Femur (tissue), 1 donor: ENCODE measurements around the gene ADD1.
A peak's percentile ranks its signal among the peaks of the same experiment; 100 is the strongest.

Experiments
- DNase-seq: peaks from one replicate; pipeline ENCODE4 v3.0.0-alpha.2; 2017

ADD1 gene

DNA sequence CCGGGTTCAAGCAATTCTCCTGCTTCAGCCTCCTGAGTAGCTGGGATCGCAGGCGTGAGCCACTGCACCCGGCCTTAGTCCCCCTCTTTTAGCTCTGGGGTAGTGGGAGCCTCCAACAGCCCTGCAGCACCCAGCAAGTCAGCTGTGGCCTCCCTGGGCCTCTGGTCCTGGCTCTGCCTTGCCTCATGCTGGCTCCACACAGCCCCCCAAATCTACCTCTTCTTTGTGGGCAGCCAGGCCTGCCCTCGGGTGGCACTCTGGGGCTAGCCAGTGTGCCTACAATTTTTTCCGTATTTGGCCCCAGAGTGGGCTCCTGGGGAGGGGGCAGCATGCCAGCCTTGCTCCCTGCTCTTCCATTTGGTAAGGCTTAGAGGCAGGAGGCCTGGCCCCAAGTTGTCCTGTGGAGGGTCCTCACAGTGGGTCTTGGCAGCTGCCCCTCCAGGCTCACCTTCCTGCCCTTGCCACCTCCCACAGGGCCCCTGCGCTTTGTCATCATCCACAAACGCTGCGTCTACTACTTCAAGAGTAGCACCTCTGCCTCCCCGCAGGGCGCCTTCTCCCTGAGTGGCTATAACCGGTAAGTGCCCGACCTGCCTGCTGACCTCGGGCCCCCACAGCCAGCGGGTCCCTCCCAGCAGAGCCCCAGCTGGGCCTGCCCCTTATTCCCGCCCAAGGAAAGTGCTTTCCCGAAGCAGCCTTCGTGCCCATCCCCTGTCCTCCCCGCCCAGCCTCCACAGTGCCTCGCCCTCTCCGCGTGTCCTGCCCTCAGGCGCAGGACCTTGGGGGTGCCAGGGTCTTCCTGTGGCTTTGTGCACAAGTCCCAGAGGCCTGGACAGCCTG lies 21.0 kb upstream of the ADD1 start:
- DNase-seq, result no peak

DNA sequence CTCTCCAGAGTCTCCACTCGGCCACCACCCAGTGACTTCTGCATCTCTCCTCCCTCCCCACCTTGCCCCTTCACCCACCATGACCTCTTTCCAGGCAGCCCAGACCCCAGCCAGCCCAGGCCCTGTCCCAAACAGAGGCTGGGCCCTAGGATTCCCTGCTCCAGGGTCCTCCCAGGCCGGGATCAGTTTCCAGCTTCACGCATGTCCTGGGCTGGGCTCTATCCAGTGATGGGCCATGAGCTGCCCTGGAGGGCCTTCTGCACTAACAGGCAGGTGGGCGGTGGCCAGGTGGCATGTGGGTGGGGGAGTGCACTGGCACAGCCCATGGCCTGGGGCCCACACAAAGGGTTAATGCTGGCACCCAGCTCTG lies 20.4 kb upstream of the ADD1 start:
- DNase-seq, result no peak

DNA sequence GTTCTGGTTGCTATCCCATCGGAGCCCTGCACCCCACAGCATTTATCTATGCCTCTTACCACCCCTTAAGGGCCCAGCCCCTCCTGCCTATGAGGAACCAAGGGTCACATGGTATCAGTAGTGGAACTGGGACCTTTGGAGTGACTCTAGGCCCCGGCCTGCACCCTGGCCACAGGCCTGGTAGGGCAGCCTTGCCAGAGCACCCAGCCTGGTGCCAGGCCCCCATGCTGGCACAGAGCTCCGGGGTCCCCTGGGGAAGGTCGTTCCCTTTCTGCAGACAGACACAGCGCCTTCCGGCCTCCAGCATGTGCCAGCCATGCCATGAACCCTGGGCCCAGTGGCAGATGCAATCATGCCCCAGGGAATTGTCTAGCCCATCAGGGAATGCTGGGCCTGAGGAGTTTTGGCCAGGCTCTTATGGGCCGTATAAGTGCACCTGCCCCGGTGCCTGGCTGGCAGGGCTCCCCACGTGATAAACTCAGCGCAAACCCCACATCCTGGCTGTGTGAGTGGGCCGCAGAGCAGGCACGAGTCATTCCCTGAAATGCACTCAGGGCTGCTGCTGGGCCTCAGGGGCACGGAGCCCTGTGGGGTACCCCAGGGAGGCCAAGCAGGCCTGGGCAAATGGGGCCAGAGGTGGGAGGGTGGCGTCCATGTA lies 19.8 kb upstream of the ADD1 start:
- no peak for DNase-seq

DNA sequence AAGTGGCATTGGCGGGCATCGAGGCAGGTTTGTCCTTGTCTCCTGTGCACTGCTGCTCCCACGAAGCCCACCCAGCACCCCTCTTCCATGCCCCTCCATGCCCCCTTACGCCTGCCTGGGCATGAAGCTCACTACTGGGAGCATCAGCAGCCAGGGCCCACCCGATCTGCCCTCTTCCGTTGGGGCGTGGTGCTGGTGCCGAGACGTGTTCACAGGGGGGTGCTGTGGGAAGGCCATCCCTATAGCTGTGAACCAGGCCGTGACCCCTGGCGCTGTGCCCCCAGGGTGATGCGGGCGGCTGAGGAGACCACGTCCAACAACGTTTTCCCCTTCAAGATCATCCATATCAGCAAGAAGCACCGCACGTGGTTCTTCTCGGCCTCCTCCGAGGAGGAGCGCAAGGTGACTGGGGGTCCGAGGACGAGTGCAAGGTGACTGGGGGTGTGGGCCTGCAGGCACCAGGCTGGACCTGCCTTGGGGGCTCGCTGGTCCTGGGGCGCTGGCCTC lies 19.3 kb upstream of the ADD1 start:
- no peak for DNase-seq

DNA sequence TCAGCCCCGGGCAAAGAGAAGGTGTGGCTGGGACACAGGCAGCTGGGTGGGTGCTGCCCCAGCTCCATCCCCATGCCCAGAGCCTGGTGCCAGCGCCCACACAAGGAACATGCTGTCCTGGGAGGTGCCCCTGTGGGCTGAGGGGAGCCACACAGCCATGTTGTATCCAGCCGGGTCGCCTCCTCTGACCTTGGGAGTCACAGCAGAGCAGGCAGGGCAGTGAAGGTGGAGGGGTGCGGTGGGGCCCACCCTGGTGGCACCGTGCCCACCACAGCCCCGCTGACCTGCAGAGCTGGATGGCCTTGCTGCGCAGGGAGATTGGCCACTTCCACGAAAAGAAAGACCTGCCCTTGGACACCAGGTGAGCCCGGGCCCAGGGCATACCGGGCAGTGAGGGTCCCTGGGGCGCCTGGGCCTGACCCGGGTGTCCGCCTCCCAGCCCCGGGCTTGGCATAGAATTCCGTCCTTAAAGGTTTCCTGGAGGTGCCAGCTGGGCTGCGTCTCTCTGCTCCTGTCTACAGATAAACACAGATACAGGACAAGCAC lies 18.7 kb upstream of the ADD1 start:
- DNase-seq, result peak; percentile 16

DNA sequence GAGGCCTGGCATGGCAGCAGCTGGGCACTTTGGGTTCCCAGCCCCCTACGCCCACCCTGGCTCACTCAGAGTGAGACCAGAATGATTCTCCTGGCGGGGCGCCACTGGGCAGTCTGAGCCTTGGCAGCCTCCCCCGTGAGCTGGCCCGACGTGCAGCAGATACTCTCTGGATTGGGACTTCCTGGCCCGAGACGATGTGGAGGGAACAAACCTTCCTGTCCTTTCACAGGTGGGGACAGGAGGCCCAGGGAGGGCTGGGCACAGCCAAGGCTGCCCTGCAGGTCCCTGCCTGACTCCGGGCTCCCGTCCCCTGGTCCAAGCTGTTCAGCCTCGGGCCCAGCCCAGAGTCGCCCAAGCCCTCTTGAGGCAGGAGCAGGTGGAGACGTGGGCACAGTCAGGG lies 17.9 kb upstream of the ADD1 start:
- DNase-seq, result peak; percentile 38

DNA sequence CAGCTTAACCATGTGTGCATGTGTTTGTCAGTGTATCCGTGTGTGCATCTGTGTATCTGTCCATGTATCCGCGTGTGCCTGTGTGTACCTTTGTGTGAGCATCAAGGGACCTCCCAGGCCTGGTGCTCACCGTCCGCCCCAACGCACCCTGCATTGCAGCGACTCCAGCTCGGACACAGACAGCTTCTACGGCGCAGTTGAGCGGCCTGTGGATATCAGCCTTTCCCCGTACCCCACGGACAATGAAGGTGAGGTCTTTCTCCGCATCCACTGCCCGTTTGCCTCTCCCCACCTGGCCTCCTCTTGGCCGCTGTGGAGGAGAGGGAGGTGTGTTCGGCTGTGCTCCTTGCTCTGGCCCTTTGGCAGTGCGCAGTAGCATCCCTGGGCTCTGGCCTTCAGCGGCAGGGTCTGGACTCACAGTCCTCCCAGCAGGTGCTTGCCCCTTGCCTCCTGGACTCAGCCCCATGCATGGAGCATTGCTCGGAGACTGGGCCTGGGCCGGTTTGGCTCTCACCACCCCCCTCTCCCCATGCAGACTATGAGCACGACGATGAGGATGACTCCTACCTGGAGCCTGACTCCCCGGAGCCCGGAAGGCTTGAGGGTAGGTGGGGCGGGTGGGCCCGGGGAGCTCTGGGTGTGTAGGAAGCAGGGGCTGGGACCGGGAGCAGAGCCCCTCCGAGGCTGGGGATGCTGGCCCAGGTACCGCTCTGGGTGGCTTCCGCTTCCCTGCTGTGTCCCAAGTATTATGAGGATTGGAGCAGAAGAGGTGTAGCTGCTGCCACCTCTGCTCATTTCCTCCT lies 16.4 kb upstream of the ADD1 start:
- no peak for DNase-seq

DNA sequence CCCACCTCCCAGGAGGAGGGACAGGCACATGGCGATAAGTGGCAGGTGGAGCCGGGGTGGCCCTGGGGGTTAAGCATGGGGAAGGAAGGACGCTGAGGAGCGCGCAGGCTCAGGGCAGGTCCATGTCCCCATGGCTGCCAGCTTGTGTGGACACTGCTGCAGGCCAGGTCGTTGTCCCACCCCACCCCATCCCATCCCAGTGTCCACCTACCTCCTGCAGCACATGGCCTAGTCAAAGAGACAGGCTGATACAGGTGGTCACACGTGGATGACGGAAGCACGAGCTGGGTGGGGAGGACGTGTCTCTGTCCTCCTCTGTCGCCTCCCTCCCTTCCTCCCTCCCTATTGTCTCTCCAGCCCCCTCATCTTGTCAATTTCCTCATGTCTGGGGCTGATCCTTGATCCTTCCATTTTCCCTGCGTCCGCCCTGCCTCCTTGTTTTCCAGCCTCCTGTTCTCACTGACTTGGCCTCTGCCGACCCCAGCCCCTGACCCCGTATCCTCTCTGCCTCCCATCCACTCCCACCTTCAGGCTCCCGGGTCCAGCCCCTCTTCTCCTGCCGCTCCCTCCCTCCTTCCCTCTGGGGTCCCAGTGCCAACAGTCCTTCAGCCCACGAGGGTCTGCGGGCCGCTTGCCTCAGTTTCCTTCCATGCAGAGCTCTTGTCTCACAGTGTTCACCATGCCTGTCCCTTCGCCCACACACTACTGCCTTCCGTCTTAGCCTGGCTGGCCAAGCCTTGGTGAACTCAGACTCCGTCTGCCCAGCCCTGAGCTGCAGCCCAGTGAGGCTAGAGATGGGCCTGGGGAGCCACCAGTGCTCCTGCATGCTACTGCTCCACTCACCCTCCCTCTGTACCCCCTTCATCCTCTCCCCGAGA lies 15.5 kb upstream of the ADD1 start:
- no peak for DNase-seq

DNA sequence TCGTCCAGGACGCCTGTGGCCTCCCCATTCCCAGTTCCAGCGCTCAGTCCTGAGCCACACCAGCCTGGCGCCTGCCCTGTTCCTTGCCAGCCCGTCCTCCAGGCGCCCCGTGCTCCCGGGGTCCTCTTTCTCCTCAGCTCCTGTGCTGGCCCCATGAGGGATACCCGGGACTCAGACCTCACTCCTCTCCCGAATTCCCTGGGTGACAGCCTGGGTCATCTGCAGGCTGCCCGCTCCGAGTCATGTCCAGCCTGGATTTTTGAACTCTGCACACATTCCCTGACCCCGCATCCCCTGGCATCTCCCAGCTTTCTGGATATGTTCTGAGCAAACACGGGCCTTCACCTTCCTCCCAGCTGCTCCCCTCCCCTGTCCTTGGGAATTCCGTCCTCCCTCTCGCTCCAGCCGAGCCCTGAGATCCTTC lies 14.9 kb upstream of the ADD1 start:
- DNase-seq, result no peak

DNA sequence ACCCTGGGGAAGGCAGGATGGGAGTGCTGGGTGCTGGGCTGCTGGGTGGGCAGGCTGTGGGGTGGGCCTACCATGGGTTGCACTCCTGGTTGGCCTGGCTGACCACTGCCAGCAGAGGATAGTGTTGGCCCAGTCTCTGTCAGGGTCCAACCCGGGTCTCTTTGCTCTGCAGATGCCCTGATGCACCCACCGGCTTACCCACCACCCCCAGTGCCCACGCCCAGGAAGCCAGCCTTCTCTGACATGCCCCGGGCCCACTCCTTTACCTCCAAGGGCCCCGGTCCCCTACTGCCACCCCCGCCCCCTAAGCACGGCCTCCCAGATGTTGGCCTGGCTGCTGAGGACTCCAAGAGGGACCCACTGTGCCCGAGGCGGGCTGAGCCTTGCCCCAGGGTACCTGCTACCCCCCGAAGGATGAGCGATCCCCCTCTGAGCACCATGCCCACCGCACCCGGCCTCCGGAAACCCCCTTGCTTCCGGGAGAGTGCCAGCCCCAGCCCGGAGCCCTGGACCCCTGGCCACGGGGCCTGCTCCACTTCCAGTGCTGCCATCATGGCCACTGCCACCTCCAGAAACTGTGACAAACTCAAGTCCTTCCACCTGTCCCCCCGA lies 14.2 kb upstream of the ADD1 start:
- no peak for DNase-seq

DNA sequence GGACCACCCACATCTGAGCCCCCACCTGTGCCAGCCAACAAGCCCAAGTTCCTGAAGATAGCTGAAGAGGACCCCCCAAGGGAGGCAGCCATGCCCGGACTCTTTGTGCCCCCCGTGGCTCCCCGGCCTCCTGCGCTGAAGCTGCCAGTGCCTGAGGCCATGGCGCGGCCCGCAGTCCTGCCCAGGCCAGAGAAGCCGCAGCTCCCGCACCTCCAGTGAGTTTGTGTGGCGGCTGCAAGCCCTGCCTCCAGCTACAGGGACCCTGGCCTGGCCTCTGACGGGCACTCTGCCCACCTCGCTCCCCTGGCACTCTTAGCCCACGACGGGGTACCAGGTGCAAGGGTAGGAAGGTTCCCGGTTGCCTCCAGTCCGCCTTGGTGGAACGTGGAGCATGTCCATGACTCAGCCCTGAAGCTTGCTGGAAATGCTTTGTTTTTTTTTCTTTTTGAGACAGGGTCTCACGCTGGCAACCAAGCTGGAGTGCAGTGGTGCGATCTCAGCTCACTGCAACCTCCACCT lies 13.7 kb upstream of the ADD1 start:
- DNase-seq, result no peak

DNA sequence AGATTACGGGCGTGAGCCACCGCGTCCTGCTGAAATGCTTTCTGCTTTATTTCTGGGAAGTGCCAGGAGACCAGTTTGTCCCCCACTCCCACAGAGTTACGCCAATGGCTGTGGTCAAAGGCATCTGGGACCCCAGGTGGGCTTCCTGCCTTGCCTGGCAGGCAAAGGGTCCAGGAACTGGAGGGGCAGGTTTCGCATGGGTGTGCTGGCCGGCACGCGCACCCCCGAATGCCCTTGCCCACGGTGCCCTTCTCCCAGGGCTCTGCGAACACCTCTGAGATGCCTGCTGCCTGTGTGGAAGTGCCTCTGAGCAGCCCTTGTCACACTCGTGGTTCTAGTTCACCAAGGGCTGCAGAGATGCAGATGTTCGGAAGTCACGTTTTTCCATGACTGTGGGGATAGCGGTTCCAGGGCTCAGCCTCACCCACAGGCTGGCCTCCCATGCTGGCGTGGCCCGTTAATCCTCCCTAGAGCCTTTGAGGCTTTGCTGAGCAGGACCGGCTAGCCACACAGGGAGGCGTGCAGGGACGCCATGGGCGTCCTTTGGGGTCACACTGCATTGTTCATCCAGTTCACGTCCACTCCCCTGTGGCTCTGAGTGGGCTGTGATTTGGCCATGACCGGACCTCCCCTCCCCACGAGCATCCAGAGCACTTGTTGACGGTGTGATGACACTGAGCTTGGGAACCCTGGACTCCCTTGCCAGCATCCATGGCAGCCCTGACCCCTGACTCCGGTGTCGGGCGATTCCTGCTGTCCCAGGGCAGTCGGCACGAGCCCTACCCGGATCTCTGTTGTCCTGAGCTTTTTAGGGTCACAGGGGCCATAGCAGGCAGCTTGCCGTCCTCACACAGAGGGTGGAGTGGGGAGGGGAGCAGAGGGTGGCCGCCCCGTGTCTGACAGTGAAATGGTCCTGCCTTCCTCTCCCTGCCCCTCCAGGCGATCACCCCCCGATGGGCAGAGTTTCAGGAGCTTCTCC lies 12.7 kb upstream of the ADD1 start:
- DNase-seq, result no peak

DNA sequence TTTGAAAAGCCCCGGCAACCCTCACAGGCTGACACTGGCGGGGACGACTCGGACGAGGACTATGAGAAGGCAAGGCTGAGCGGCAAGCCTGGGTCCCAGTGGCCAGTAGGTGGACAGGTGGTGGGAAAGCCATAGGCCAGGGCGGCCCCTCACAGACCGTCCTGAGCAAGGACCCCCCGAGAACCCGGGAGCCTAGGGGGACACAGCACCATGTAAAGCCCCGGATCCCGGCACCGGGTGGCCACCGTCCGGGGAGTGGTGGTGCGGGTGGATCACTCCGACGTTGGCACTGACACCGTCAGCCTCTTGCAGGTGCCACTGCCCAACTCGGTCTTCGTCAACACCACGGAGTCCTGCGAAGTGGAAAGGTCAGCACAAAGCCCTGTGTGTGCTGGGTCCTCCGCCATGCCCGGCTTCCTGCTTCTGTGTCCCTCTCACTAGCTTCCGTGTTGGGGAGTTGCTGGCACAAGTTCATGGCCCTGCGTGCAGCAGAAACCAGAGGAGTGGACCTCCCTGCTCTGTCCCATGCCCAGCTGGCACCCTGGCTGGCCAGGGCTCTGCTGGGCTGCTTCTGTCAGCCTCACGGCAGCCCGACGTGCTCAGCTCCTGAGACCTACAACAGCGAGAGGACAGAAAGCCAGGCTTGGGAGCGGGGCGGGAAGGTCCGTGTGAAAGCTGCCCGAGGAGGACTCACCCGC lies 11.9 kb upstream of the ADD1 start:
- no peak for DNase-seq

DNA sequence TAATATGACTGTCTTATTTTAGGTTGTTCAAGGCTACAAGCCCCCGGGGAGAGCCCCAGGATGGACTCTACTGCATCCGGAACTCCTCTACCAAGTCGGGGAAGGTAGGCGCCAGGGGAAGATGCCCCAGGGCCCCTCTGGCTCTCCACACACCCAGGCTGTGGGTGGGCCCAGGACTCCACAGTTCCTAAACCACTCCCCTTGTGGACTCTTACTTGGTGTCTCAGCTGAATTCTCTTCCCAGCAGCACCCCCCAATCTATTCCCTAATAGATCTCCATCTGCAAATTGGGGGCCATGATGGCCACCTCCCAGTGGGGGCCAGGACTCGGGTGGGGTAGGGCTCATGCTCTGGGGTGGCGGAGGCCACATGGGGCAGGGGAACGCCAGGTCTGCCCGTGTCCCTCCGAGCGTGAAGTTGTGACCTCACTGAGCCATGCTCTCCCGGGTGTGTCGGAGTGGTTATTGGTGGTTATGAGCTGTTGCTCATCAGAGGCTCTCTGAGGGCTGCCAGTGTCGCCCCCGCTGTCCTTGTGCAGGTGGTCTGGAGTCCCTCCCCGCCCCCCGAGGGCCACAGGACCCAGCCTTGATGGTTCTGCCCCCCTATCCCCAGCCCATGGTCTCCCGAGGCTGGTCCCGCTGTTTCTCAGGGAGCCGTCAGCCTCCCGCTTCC lies 11.2 kb upstream of the ADD1 start:
- DNase-seq, result peak; percentile 27

DNA sequence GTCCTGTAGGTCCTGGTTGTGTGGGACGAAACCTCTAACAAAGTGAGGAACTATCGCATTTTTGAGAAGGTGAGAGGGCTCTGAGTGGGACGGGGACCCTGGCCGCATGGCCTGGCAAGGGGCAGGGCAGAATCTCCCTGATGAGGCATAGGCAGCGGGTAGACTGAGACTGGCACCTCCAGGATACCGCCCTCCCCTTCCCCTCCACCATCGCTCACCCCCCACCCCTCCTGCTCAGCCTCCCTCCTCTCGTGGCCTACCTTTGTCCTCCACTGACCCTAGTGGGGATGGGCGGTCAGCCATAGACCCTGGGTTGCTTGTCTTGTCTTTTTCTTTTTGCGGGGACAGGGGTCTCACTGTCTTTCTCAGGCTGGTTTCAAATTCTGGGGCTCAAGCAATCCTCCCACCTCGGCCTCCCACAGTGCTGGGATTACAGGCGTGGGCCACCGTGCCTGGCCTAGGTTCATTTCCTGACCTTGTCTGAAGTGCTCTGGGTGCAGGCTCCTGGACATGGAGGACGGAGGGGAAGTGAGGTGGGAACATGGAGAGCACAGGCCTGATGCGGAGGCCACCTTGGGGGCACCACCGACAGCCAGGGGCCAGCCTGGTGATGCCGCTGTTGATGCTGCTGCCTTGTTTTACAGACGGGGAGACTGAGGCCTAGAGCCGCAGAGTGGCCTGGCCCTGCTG lies 10.5 kb upstream of the ADD1 start:
- no peak for DNase-seq

DNA sequence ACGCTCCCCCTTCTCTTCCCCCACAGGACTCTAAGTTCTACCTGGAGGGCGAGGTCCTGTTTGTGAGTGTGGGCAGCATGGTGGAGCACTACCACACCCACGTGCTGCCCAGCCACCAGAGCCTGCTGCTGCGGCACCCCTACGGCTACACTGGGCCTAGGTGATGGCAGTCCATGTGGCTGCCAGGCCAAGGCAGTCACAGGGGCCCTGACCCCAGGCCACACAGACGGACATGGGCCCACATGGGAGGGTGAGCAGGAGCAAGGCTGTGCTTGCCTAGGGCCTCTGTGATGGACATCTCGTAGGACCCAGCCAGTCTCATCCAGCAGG lies 10.0 kb upstream of the ADD1 start:
- DNase-seq, result no peak

DNA sequence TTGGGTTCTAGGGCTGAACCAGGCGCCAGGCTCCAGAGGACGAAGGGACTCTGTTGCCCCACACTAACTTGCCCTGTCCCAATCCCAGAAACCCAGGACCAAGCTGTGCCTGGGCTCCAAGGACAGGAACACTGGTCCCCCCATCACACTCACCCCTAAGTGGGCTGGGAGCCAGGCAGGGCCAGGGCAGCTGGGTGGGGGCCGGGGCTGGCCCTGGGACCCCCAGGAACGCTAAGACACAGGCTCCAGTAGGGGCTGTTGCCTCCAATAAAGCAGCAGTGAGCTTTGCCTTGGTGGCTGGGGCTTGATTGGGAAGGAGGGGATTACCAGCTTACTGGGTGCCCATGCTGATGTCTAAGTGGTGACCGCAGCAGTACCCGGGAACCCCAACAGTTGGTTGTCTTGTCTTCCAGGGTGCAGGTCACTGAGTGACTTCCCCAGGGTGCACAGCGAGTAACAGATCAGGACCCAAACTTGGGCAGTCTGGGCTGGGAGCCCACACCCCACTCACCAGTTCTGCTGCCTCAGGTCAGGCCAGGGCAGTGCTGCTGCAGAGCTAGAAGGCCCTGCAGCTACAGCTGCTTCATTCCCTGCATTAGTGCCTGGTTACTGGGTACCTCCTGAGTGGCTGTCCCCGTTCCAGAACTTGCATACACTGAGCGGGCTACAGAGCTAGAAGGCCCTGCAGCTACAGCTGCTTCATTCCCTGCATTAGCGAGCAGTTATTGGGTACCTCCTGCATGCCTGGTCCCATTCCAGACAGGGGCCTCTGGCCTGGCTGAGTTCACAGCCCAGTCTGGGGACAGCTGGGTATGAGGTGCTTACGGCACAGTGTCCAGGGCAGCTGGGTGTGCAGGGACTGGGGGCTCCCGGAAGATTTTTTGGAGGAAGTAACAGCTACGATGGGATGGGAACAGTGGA lies 9.4 kb upstream of the ADD1 start:
- DNase-seq, result peak; percentile 26
